GM18517 (cell line): ENCODE data around the gene GOLGA6L1.
"Not testable (repeated sequence)": the region's sequence is repeated elsewhere in the genome, so short reads cannot be mapped to it uniquely, and the experiment has no call there.

Experiments
- ATAC-seq: cut with Tn5 transposase; IDR thresholded peaks from one replicate; pipeline ENCODE4 v1.9.1; 2021; ENCODE audit warnings: mild to moderate bottlenecking, moderate library complexity; ENCODE audit not compliant: unreplicated experiment

Gene GOLGA6L1

GRCh38 chr15:23136722-23137121 lies at the start of gene GOLGA6L1:
TSS of gene GOLGA6L1 (minus strand) at chr15:23136822. CDS start at chr15:23136731, 91 bp downstream.
- ATAC-seq: not testable (repeated sequence)

GRCh38 chr15:23181201-23181600 lies 44.6 kb upstream of the GOLGA6L1 start:
- ATAC-seq: not testable (repeated sequence)

- not testable (repeated sequence) for ATAC-seq
Measured at GRCh38 chr15:23180547-23180927, 43.9 kb upstream of the GOLGA6L1 start.

- not testable (repeated sequence) for ATAC-seq
Measured at GRCh38 chr15:23179768-23180546, 43.3 kb upstream of the GOLGA6L1 start.

- ATAC-seq: not testable (repeated sequence)
Measured at GRCh38 chr15:23176683-23177082, 40.1 kb upstream of the GOLGA6L1 start.

GRCh38 chr15:23175606-23176005 lies 39.0 kb upstream of the GOLGA6L1 start:
- not testable (repeated sequence) for ATAC-seq

GRCh38 chr15:23174609-23175140 lies 38.1 kb upstream of the GOLGA6L1 start:
- not testable (repeated sequence) for ATAC-seq

GRCh38 chr15:23132787-23133186 lies 3.8 kb downstream of the GOLGA6L1 start:
- ATAC-seq: not testable (repeated sequence)

GRCh38 chr15:23118208-23118607 lies 18.4 kb downstream of the GOLGA6L1 start:
- no peak for ATAC-seq

GRCh38 chr15:23095796-23096195 lies 40.8 kb downstream of the GOLGA6L1 start:
- no peak for ATAC-seq

GRCh38 chr15:23083115-23083514 lies 53.5 kb downstream of the GOLGA6L1 start:
- ATAC-seq: no peak

GRCh38 chr15:23081996-23082737 lies 54.5 kb downstream of the GOLGA6L1 start:
- not testable (repeated sequence) for ATAC-seq

- ATAC-seq: no peak
Measured at GRCh38 chr15:23081271-23081670, 55.4 kb downstream of the GOLGA6L1 start.

- no peak for ATAC-seq
Measured at GRCh38 chr15:23079766-23080165, 56.9 kb downstream of the GOLGA6L1 start.
